SH-SY5Y (cell line): Measurements from ENCODE around the gene WNT3A.

ENCODE experiments used
- GATA2 ChIP-seq: IDR thresholded peaks from 2 replicates; pipeline ENCODE4 v1.6.1; 2011; ENCODE audit warnings: mild to moderate bottlenecking, low read depth, low read length
- GATA3 ChIP-seq: IDR thresholded peaks from 2 replicates; pipeline ENCODE4 v1.6.1; 2011; ENCODE audit warnings: low read depth, mild to moderate bottlenecking, low read length, moderate library complexity

DNA sequence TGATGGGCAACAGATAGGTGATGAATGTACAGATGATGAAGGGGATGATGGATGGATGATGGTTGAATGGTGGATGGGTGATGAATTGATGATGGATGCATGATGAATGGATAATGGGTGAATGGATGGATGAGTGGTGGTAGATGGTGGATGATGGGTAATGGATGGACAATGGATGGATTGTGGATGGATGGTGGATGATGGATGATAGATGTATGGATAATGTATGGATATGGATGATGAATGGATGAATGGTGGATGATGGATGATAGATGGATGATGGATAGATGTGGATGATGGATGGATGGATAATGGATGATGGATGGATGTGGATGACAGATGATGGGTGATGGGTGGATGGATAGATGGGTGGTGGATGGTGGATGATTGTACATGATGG is 35.7 kb downstream of the WNT3A start:
- TF ChIP-seq GATA2 (no peak), GATA3 (no peak)
